H1 (cell line): Measurements from ENCODE around the gene KRTAP20-1. TPM values are rescaled to one million over a fixed set of nuclear protein-coding genes. Genes with fewer than 3 reads are reported as not detected.

Experiments used
- CTCF ChIA-PET: fragments of 300-600 bp; sonication (Branson Sonifier 250); formaldehyde crosslinking; loops from one replicate; lab custom pipeline; 2021; ENCODE audit not compliant: partially characterized antibody; lab: Charles Lee
- POLR2A ChIA-PET: fragments of 300-600 bp; sonication (Branson Sonifier 250); formaldehyde crosslinking; loops from one replicate; lab custom pipeline; 2021; ENCODE audit warnings: inconsistent platforms; ENCODE audit not compliant: partially characterized antibody; lab: Charles Lee
- DNase-seq, 2 experiments: peaks; one replicate each; pipeline versions ENCODE4 v3.0.0 to v3.0.0-alpha.2; 2010 to 2022; ENCODE audit warnings: low spot score in 2 of 2, low read depth in 1 of 2, mixed read lengths in 1 of 2
- FAIRE-seq: peaks from 2 replicates; lab custom pipeline; 2011; peaks lifted over from hg19 to GRCh38; lab: Jason Lieb, UNC
- H2AFZ ChIP-seq: 2 replicates; pipeline ENCODE4 v1.8.1; 2012; ENCODE audit warnings: low read length, inconsistent platforms
- H2AK5ac ChIP-seq: 2 replicates; pipeline ENCODE4 v1.6.1; 2013; ENCODE audit warnings: low read depth, low read length
- H2BK120ac ChIP-seq: replicated peaks from 2 replicates; pipeline ENCODE3; 2013; ENCODE audit warnings: low read depth, low read length, inconsistent platforms
- H2BK12ac ChIP-seq: 2 replicates; pipeline ENCODE4 v1.6.1; 2013; ENCODE audit warnings: low read depth, low read length
- H2BK15ac ChIP-seq: 2 replicates; pipeline ENCODE4 v1.6.1; 2013; ENCODE audit warnings: low read length
- H2BK20ac ChIP-seq: 2 replicates; pipeline ENCODE4 v1.6.1; 2013; ENCODE audit warnings: low read length
- H2BK5ac ChIP-seq: 2 replicates; pipeline ENCODE4 v1.6.1; 2013; ENCODE audit warnings: low read depth, low read length
- H3K14ac ChIP-seq: 2 replicates; pipeline ENCODE4 v1.6.1; 2013; ENCODE audit warnings: inconsistent platforms; ENCODE audit not compliant: insufficient read length
- H3K18ac ChIP-seq: 2 replicates; pipeline ENCODE4 v1.6.1; 2013; ENCODE audit warnings: low read length; ENCODE audit errors: extremely low read depth
- H3K23ac ChIP-seq: 2 replicates; pipeline ENCODE4 v1.6.1; 2013; ENCODE audit warnings: inconsistent platforms; ENCODE audit not compliant: insufficient read length
- H3K23me2 ChIP-seq: 2 replicates; pipeline ENCODE4 v1.6.1; 2013; ENCODE audit warnings: low read depth, low read length
- H3K27ac ChIP-seq: 2 replicates; pipeline ENCODE4 v1.6.1; 2011; ENCODE audit warnings: low read depth, low read length, inconsistent platforms
- H3K27me3 ChIP-seq, 4 experiments: replicated peaks in 1 of 4; 1 replicate in 1 of 4; 2 replicates in 3 of 4; pipeline versions ENCODE4 v1.6.1 to v1.8.1; 2011 to 2013; ENCODE audit warnings: low read length in 3 of 4, mild to moderate bottlenecking in 3 of 4, inconsistent platforms in 2 of 4, mixed read lengths in 2 of 4, moderate library complexity in 1 of 4; ENCODE audit not compliant: control insufficient read depth in 3 of 4, insufficient read depth in 3 of 4; ENCODE audit errors: extremely low read depth in 1 of 4
- H3K36me3 ChIP-seq, 4 experiments: 2 replicates each; pipeline versions ENCODE4 v1.6.1 to v1.8.1; 2011 to 2013; ENCODE audit warnings: mild to moderate bottlenecking in 4 of 4, low read length in 3 of 4, moderate library complexity in 2 of 4, control low read depth in 1 of 4, inconsistent platforms in 1 of 4; ENCODE audit not compliant: insufficient read depth in 4 of 4, control insufficient read depth in 2 of 4
- H3K4ac ChIP-seq: replicated peaks from 2 replicates; pipeline ENCODE3; 2013; ENCODE audit warnings: low read length, low read depth, mixed read lengths, inconsistent platforms; ENCODE audit not compliant: insufficient read length
- H3K4me1 ChIP-seq, 4 experiments: replicated peaks in 1 of 4; 1 replicate in 1 of 4; 2 replicates in 3 of 4; pipeline versions ENCODE4 v1.6.1 to v1.8.1; 2011 to 2013; ENCODE audit warnings: low read length in 3 of 4, inconsistent platforms in 2 of 4, mixed read lengths in 1 of 4; ENCODE audit not compliant: insufficient read depth in 4 of 4, control insufficient read depth in 3 of 4
- H3K4me2 ChIP-seq, 2 experiments: 2 replicates each; pipeline versions ENCODE4 v1.6.1 to v1.8.1; 2011 to 2013; ENCODE audit warnings: low read depth in 2 of 2, low read length in 2 of 2, control low read depth in 1 of 2, inconsistent platforms in 1 of 2, mild to moderate bottlenecking in 1 of 2; ENCODE audit not compliant: insufficient read depth in 1 of 2
- H3K4me3 ChIP-seq, 4 experiments: fragments of 200-600, 300-600 bp in 1 of 4; sonication (generic), shearing (Covaris generic), sonication (Bioruptor Twin) in 1 of 4; 2 replicates each; pipeline versions ENCODE4 v1.5.1 to v1.8.1; 2011 to 2016; ENCODE audit warnings: low read length in 4 of 4, low read depth in 3 of 4, control low read depth in 2 of 4, inconsistent platforms in 2 of 4, mild to moderate bottlenecking in 2 of 4, mixed read lengths in 1 of 4, moderate library complexity in 1 of 4; ENCODE audit not compliant: insufficient read depth in 2 of 4; ENCODE audit errors: extremely low read depth in 1 of 4
- H3K56ac ChIP-seq: replicated peaks from 2 replicates; pipeline ENCODE3; 2013; ENCODE audit warnings: low read depth, mild to moderate bottlenecking, mixed read lengths, low read length, inconsistent platforms; ENCODE audit not compliant: insufficient read length
- H3K79me1 ChIP-seq: 2 replicates; pipeline ENCODE4 v1.6.1; 2013; ENCODE audit warnings: low read depth, low read length, control low read depth
- H3K79me2 ChIP-seq, 2 experiments: 2 replicates each; pipeline versions ENCODE4 v1.6.1 to v1.8.1; 2012 to 2013; ENCODE audit warnings: low read length in 2 of 2, mild to moderate bottlenecking in 2 of 2, inconsistent platforms in 1 of 2; ENCODE audit not compliant: insufficient read depth in 2 of 2, control insufficient read depth in 1 of 2
- H3K9ac ChIP-seq, 4 experiments: replicated peaks in 1 of 4; 1 replicate in 1 of 4; 2 replicates in 3 of 4; pipeline versions ENCODE4 v1.6.1 to v1.8.1; 2011 to 2013; ENCODE audit warnings: low read depth in 3 of 4, low read length in 3 of 4, control low read depth in 2 of 4, mild to moderate bottlenecking in 2 of 4, moderate library complexity in 2 of 4, inconsistent platforms in 1 of 4; ENCODE audit errors: extremely low read depth in 1 of 4
- H3K9me3 ChIP-seq, 2 experiments: 2 replicates each; pipeline versions ENCODE4 v1.6.1 to v1.8.1; 2012 to 2013; ENCODE audit warnings: mild to moderate bottlenecking in 2 of 2, moderate library complexity in 2 of 2, control low read depth in 1 of 2, inconsistent platforms in 1 of 2, low read depth in 1 of 2, low read length in 1 of 2, mixed read lengths in 1 of 2; ENCODE audit not compliant: insufficient read depth in 2 of 2
- H4K20me1 ChIP-seq, 2 experiments: replicated peaks in 1 of 2; 2 replicates each; pipeline versions ENCODE3 to v1.8.1; 2011 to 2013; ENCODE audit warnings: inconsistent platforms in 2 of 2, low read length in 2 of 2, mild to moderate bottlenecking in 1 of 2; ENCODE audit not compliant: insufficient read depth in 2 of 2, control insufficient read depth in 1 of 2
- H4K5ac ChIP-seq: 2 replicates; pipeline ENCODE4 v1.6.1; 2013; ENCODE audit warnings: low read length, low read depth, mixed read lengths, inconsistent platforms; ENCODE audit not compliant: insufficient read length
- H4K8ac ChIP-seq: 2 replicates; pipeline ENCODE4 v1.8.0; 2013; ENCODE audit warnings: mild to moderate bottlenecking, moderate library complexity, low read length, inconsistent platforms; ENCODE audit not compliant: insufficient read depth; ENCODE audit errors: extremely low read depth
- H4K91ac ChIP-seq: replicated peaks from 2 replicates; pipeline ENCODE3; 2013; ENCODE audit warnings: low read length, mixed read lengths, inconsistent platforms; ENCODE audit not compliant: insufficient read length
- CBX5 ChIP-seq: fragments of 300-800, 300-1000 bp; sonication (generic); IDR thresholded peaks from 2 replicates; pipeline ENCODE4 v1.7.1; 2016; ENCODE audit warnings: antibody characterized with exemption, low read length, low read depth
- CHD2 ChIP-seq: IDR thresholded peaks from 2 replicates; pipeline ENCODE4 v1.6.1; 2012; ENCODE audit warnings: low read length, improper control_type of control experiment
- CREB1 ChIP-seq: IDR thresholded peaks from 2 replicates; pipeline ENCODE4 v1.6.1; 2012; ENCODE audit warnings: inconsistent platforms
- CTBP2 ChIP-seq: IDR thresholded peaks from 2 replicates; pipeline ENCODE4 v1.7.0; 2011; ENCODE audit warnings: borderline replicate concordance, mild to moderate bottlenecking, moderate library complexity, mixed read lengths, low read length; ENCODE audit not compliant: insufficient read depth, insufficient read length
- FOSL1 ChIP-seq: IDR thresholded peaks from 2 replicates; pipeline ENCODE4 v1.6.1; 2011; ENCODE audit warnings: mild to moderate bottlenecking, low read depth, low read length, moderate library complexity; ENCODE audit not compliant: insufficient read depth
- HDAC6 ChIP-seq: IDR thresholded peaks from one replicate; pipeline ENCODE4 v1.7.1; 2012; ENCODE audit warnings: low read depth, mild to moderate bottlenecking, inconsistent platforms, low read length, moderate library complexity
- JUND ChIP-seq: IDR thresholded peaks from 2 replicates; pipeline ENCODE4 v1.6.1; 2011; ENCODE audit warnings: mild to moderate bottlenecking, improper control_type of control experiment, low read length
- NANOG ChIP-seq: IDR thresholded peaks from 2 replicates; pipeline ENCODE4 v1.6.1; 2011; ENCODE audit warnings: low read length, low read depth, mild to moderate bottlenecking, inconsistent platforms; ENCODE audit not compliant: insufficient read depth, poor library complexity, severe bottlenecking
- NRF1 ChIP-seq: IDR thresholded peaks from 2 replicates; pipeline ENCODE4 v1.6.1; 2011; ENCODE audit warnings: mild to moderate bottlenecking, low read depth, low read length, improper control_type of control experiment
- SIX5 ChIP-seq: IDR thresholded peaks from 2 replicates; pipeline ENCODE4 v1.6.1; 2011; ENCODE audit warnings: mild to moderate bottlenecking, low read depth, low read length
- SUZ12 ChIP-seq: fragments of 200-600 bp; sonication (generic); IDR thresholded peaks from 2 replicates; pipeline ENCODE4 v1.6.1; 2012; ENCODE audit warnings: mild to moderate bottlenecking, inconsistent platforms, low read length, moderate library complexity, mixed read lengths
- WGBS, 2 experiments: shearing (Covaris generic) in 1 of 2; methylation state at CpG; one replicate each; pipeline versions ENCODE4 v1.1.6 to v1.1.7; 2013 to 2015; ENCODE audit warnings: low lambda C conversion rate in 2 of 2, mixed read lengths in 2 of 2, inconsistent platforms in 1 of 2, low coverage in 1 of 2, missing lambda C conversion rate in 1 of 2; ENCODE audit not compliant: insufficient replicate concordance in 2 of 2, insufficient coverage in 1 of 2, insufficient read length in 1 of 2; ENCODE audit errors: extremely low coverage in 1 of 2, missing lambda C conversion rate in 1 of 2; 5-methylcytosine and 5-hydroxymethylcytosine counted together
- polyA plus RNA-seq, 7 experiments: library from polyadenylated mRNA; depleted of rRNA in 3 of 7; stranded (reverse) in 5 of 7; unstranded in 2 of 7; fragments of >200 nt in 5 of 7; fragments of 200-250 nt in 2 of 7; gene quantifications; 1 replicate in 5 of 7; 2 replicates in 1 of 7; 4 replicates in 1 of 7; pipeline versions ENCODE4 v1.2.1 to v1.2.3, GENCODE V29; 2011 to 2013; ENCODE audit warnings: missing spikeins in 2 of 7, mixed read lengths in 2 of 7
- total RNA-seq: library from RNA; stranded (reverse); fragmentation: NEBNext Ultra II Directional; extraction: Animal tissue kit (Norgen Biotek cat#: 25700); gene quantifications from 2 replicates; pipeline ENCODE4 v1.2.1, GENCODE V29; 2021
- TF ChIP-seq, protein P1 (sequence below): IDR thresholded peaks from 2 replicates; pipeline ENCODE4 v1.6.1; 2012; ENCODE audit warnings: low read length, inconsistent platforms

KRTAP20-1 gene
- total and polyA plus RNA-seq, 2 of the 8 experiments (the other 6 are each of a cell fraction or from before 2014, with no cell fraction given), result not detected

DNA sequence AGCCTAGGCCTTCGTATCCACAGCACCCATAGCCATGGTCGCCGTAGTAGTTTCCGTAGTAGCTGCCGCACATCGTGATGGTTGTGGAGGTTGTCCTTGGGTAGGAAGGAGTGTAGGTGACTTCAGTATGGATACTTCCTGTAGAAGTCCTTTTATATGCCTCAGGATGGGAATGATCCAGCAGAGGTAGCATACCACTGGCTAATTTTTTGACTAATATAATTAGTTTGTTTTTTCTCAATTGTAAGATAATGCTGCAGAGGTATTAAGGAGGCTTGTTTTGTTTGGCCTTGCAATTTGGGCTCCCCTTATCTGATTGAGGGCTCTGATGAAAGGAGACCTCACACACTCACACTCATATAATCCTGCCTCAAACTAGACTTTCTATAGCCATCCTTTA, 17.4 kb upstream of the KRTAP20-1 start, which contains the start of gene KRTAP6-2:
Gene KRTAP6-2 (minus strand): TSS at position 101 of the 400 bp plus-strand sequence. CDS start 28 bp downstream, at position 73.
- H2BK15ac ChIP-seq, result no peak within 1 kb of the TSS
- TF ChIP-seq HDAC6 (no peak), CHD2 (no peak), CBX5 (no peak), SIX5 (no peak), SUZ12 (no peak), FOSL1 (no peak), JUND (no peak), NANOG (no peak), NRF1 (no peak), CREB1 (no peak), CTBP2 (no peak)
- TF ChIP-seq, protein P1, sequence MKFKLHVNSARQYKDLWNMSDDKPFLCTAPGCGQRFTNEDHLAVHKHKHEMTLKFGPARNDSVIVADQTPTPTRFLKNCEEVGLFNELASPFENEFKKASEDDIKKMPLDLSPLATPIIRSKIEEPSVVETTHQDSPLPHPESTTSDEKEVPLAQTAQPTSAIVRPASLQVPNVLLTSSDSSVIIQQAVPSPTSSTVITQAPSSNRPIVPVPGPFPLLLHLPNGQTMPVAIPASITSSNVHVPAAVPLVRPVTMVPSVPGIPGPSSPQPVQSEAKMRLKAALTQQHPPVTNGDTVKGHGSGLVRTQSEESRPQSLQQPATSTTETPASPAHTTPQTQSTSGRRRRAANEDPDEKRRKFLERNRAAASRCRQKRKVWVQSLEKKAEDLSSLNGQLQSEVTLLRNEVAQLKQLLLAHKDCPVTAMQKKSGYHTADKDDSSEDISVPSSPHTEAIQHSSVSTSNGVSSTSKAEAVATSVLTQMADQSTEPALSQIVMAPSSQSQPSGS, result no peak
- TF ChIP-seq, all 59 proteins: peak for 0
- no peak within 1 kb of the TSS for H3K4me2 ChIP-seq
- H3K4ac ChIP-seq, result no peak within 1 kb of the TSS
- no peak within 1 kb of the TSS for H2AFZ ChIP-seq
- no peak for FAIRE-seq
- no peak within 1 kb of the TSS for H3K9ac ChIP-seq
- no peaks in the 10 kb centered on the region for H3K79me1 ChIP-seq
- H3K4me3 ChIP-seq, result no peak within 1 kb of the TSS
- no peak within 1 kb of the TSS for H3K23ac ChIP-seq
- no peak within 1 kb of the TSS for H3K14ac ChIP-seq
- no peak for DNase-seq
- H3K4me1 ChIP-seq, result no peaks in the 10 kb centered on the region
- H3K36me3 ChIP-seq, result no peaks in the 10 kb centered on the region
- H3K23me2 ChIP-seq, result no peaks in the 10 kb centered on the region
- H2BK20ac ChIP-seq, result no peak within 1 kb of the TSS
- ChIA-PET CTCF (interaction anchor here (0.9 kb wide), 1 partner anchor 93 kb away, joined by 3 read pairs; no protein-coding TSS in a partner anchor), POLR2A (no interaction called here)
- no peak within 1 kb of the TSS for H4K8ac ChIP-seq
- H2AK5ac ChIP-seq, result no peak within 1 kb of the TSS
- no peak within 1 kb of the TSS for H4K91ac ChIP-seq
- H4K20me1 ChIP-seq, result no peaks in the 10 kb centered on the region
- H3K56ac ChIP-seq, result no peak within 1 kb of the TSS
- H2BK120ac ChIP-seq, result no peak within 1 kb of the TSS
- H3K9me3 ChIP-seq, result no peaks in the 10 kb centered on the region
- H2BK12ac ChIP-seq, result no peak within 1 kb of the TSS
- no peak within 1 kb of the TSS for H3K27ac ChIP-seq
- H3K27me3 ChIP-seq, result no peaks in the 10 kb centered on the region
- no peak within 1 kb of the TSS for H3K18ac ChIP-seq
- WGBS, 2 experiments, result 98% methylated on average over 6 of the region's 6 CpGs; no CpG with 5 or more reads in 1 of the 2 experiments
- H2BK5ac ChIP-seq, result no peak within 1 kb of the TSS
- no peaks in the 10 kb centered on the region for H3K79me2 ChIP-seq
- no peak within 1 kb of the TSS for H4K5ac ChIP-seq
